ENCODE measurements around the gene SULT4A1. TPM values are rescaled to one million over a fixed set of nuclear protein-coding genes. Genes with fewer than 3 reads are reported as not detected.

SULT4A1 gene
- total and polyA plus RNA-seq, 9 of the 15 experiments (the other 6 are each of a cell fraction or from before 2014, with no cell fraction given), result 0.03 to 0.20 (median 0.09) TPM; not detected in 3

- Histone ChIP-seq H3K4me3 (no peak overlapping the region), H2AFZ (ENCODE audit: low read depth, low read length) (no peak overlapping the region), H3K9me3 (replicated peaks; ENCODE audit: control insufficient read depth, insufficient read depth, low read depth, low read length) (no peaks in the 10 kb centered on the region), H3K27me3 (ENCODE audit: control insufficient read depth in 2 of 2, insufficient read depth in 2 of 2, low read length in 2 of 2) (no peaks in the 10 kb centered on the region), H3K9me1 (ENCODE audit: control insufficient read depth, insufficient read depth, low read length) (no peaks in the 10 kb centered on the region), H3K27ac (ENCODE audit: extremely low read depth, low read depth, low read length) (no peak overlapping the region), H3K9ac (ENCODE audit: insufficient read depth in 1 of 2, low read depth in 2 of 2, low read length in 2 of 2) (no peak overlapping the region), H3K4me2 (ENCODE audit: insufficient read depth, low read length) (no peak overlapping the region), H4K20me1 (replicated peaks; ENCODE audit: control insufficient read depth, insufficient read depth, low read length) (no peaks in the 10 kb centered on the region), H3K36me3 (ENCODE audit: control insufficient read depth, insufficient read depth, low read length) (no peaks in the 10 kb centered on the region), H3K79me2 (ENCODE audit: control insufficient read depth, insufficient read depth, low read length) (no peaks in the 10 kb centered on the region), H3K4me1 (replicated peaks in 1 of 2; ENCODE audit: control insufficient read depth in 2 of 2, insufficient read depth in 2 of 2, low read length in 2 of 2) (no peaks in the 10 kb centered on the region)
- TF ChIP-seq ZNF23 (CRISPR knock-in tag; IDR thresholded peaks at IDR 0.05), result no peak
- no peak for TF ChIP-seq FOXJ3 (CRISPR knock-in tag; IDR thresholded peaks at IDR 0.05)
- no peak for TF ChIP-seq BRD4 (IDR thresholded peaks at IDR 0.05)
- TF ChIP-seq HDAC6 (IDR thresholded peaks at IDR 0.05; ENCODE audit: low read depth, low read length), result no peak
- no peak for TF ChIP-seq MIER1 (IDR thresholded peaks at IDR 0.05; ENCODE audit: low read depth)
- TF ChIP-seq KDM4B (IDR thresholded peaks at IDR 0.05; ENCODE audit: borderline replicate concordance in 2 of 2, low read depth in 1 of 2), result no peak
- TF ChIP-seq TRIM24 (IDR thresholded peaks at IDR 0.05), result no peak
- TF ChIP-seq KAT7 (CRISPR knock-in tag; IDR thresholded peaks at IDR 0.05; ENCODE audit: borderline replicate concordance), result no peak
- TF ChIP-seq KLF13 (tag; IDR thresholded peaks at IDR 0.05; ENCODE audit: borderline replicate concordance, low read depth), result no peak
- no peak for TF ChIP-seq STAG1 (CRISPR knock-in tag; IDR thresholded peaks at IDR 0.05; ENCODE audit: borderline replicate concordance)
- no peak for TF ChIP-seq USF1 (CRISPR knock-in tag; IDR thresholded peaks at IDR 0.05)
- no peak for TF ChIP-seq POU5F1 (IDR thresholded peaks at IDR 0.05; ENCODE audit: borderline replicate concordance, low read depth, low read length, partially characterized antibody)
- TF ChIP-seq CBFB (CRISPR knock-in tag; IDR thresholded peaks at IDR 0.05), result no peak
- no peak for TF ChIP-seq ERF (CRISPR knock-in tag; IDR thresholded peaks at IDR 0.05)
- ChIA-PET CTCF (ENCODE audit: low intra/inter-chr PET ratio) (no interaction called here), POLR2A (no interaction called here)
- DNase-seq (ENCODE audit: extremely low read depth in 1 of 4, low spot score in 3 of 4) (no peak), ATAC-seq (no peak), FAIRE-seq (no peak)
- whole genome bisulfite sequencing (ENCODE audit: insufficient coverage, low coverage, missing lambda C conversion rate), result 2% methylated on average over 4 of the region's 5 CpGs
- in situ Hi-C loops (cut with MboI), result no loop called here
- no TSS peak for BruUV-seq (replicated peaks)
- intact Hi-C loops (cut with micrococcal nuclease), result no loop called here
Observed at GRCh38 chr22:43802897-43803495, 59.3 kb downstream of the SULT4A1 start.
